ENCODE results near the gene MYO6.
A peak's percentile ranks its signal among the peaks of the same experiment; 100 is the strongest.
"Not testable (repeated sequence)": the region's sequence is repeated elsewhere in the genome, so short reads cannot be mapped to it uniquely, and the experiment has no call there.

The MYO6 gene

DNA sequence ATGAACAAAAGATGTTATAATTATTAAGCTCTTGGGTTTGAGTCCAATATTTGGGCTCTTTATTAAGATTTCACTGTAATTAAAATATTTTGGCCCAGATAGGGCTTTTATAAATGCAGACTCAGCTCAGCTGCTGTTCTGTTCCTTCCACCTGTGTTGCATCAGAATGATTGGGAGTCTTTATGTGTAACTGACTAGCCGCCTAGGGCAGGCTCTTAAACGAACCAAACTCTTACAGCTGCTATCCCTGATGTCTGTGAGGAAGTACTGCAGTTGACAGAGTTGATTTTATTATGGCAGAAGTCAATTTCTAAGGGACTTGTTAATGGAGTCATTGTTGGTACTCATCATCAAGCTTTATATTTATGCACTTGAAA, 144.7 kb downstream of the MYO6 start:
- no peak for DNase-seq

- no peak for DNase-seq
Measured at GRCh38 chr6:75896526-75896925, 147.5 kb downstream of the MYO6 start.

GRCh38 chr6:75900216-75900615, 151.2 kb downstream of the MYO6 start:
- DNase-seq: not testable (repeated sequence)

DNA sequence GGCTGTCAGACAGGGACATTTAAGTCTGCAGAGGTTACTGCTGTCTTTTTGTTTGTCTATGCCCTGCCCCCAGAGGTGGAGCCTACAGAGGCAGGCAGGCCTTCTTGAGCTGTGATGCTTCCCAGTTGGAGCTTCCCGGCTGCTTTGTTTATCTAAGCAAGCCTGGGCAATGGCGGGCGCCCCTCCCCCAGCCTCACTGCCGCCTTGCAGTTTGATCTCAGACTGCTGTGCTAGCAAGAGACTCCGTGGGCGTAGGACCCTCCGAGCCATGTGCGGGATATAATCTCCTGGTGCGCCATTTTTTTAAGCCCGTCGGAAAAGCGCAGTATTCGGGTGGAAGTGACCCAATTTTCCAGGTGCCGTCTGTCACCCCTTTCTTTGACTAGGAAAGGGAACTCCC, 156.1 kb downstream of the MYO6 start:
- DNase-seq: not testable (repeated sequence)

DNA sequence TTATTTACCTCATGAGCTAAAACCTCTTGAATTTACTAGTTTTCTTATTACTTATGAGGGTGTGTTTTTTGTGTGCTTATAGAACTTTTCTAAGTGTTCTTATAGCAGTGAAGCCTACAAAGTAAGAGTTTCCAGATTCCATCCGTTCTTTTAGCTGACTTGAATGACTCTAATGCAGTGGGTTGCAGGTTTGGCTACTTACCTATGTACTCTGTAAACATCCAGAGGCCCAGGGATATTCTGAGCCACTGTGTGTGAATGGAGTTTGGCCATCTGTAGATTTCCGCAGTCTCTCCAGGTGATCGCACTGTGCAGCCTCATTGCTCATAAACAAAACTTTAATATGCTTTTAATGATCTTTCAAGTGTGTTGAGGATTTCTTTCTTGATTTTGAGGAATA, 157.8 kb downstream of the MYO6 start:
- no peak for DNase-seq

DNA sequence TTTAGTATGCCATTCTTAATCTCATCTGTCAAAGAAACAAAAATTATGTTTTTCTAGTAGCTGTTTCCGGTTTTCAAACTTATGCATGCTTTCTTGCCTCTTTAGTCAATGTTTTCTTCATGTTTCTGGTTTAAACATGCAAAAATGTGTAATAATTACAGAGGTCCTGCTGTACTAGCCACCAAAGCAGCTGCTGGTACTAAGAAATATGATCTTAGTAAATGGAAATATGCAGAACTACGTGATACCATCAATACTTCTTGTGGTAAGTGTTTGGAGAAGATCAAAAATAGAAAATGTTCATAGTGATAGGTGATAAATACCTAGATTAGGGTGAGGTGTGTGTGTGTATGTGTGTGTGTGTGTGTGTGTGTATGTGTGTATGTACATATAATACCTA, 158.4 kb downstream of the MYO6 start:
- DNase-seq: no peak

- no peak for DNase-seq
Measured at GRCh38 chr6:75913040-75913439, 164.0 kb downstream of the MYO6 start.

DNA sequence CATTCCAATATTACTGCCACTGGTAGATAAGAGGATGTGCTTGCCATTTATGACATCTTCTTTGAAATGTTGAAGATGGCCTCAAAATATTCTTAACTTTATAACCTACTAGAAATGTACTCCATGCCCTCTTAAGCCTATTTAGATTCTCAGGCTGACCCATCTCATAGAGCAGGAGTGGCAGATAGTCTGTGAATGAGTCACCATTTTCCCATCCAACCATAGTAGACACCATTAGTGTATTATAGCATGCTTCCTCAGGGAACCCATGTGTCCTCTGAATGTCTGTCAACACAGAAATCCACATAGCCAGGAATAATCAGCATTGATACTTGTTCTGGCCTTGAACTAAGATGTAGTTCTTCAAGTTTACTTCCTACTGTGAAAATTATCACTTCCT, 173.2 kb downstream of the MYO6 start:
- no peak for DNase-seq

DNA sequence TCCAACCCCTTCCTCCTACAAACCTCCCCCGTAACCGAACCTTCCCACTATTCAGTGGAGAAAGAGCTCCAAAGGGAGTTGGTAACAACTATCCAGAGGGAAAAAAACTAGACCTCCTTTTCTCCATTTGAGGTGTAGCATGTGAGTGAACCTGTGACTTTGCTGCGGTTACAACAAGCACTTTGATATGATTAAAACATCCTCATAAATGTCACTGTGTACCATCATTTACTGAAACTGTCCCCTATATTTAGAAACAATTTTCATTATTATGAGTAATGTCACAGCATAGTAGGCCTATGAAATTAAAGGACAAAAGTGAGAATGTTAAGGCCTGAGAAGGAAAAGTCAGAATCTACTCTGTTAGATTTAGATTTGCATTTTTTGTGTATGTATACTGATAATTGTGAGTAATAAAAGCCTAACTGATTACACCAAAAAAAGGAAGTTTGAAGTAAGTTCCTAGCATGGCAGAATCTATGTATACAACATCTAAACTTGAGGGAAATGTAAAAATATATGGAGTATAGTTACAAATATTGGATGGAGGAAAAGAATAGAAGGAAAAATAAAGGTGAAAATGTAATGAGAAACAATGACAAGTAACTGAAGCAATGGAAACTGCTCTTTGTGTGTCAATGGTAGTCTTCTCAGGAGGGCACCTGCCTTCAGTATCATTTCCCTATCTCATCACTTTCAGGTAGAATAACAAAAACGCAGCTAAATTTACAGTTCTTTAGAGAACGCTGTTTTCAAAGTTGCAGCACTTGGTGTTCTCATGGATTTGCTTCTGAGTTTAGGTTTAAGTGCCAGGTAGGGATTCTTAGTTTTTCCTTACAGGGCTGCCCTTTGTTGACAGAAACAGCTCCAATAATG, 177.5 kb downstream of the MYO6 start:
- DNase-seq: no peak

DNA sequence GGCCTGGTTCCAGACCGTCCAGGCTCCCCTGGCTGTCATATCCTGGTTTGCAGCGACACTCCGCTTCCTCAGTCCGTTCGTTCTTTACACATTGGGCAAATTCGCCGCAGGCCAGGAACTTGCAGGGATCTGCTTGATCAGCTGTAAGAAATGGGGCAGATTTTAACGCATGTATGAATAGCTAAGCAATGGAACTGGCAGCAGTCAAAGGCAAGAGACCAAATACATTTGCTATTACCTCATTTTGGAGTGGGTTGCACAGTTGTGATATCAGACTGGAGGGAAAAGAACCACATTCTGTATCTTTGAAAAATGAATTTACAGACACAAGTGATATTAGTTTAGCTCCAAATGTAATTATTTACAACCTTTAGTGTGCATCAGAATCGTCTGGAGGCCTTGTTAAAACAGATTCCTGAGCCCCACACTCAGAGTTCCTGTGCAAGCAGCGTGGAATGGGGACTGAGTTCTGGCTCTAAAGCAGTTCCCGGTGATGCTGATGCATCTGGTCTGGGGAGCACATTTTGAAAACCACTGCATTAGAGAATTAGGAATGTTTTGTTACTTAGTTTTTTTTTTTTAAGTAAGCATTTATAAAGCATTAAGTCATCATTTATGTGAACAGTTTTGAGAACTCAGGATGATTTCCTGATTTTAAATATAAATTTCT, 182.1 kb downstream of the MYO6 start:
- DNase-seq: no peak

- no peak for DNase-seq
Measured at GRCh38 chr6:75932067-75932466, 183.0 kb downstream of the MYO6 start.

- no peak for DNase-seq
Measured at GRCh38 chr6:75933387-75933975, 184.4 kb downstream of the MYO6 start.

DNA sequence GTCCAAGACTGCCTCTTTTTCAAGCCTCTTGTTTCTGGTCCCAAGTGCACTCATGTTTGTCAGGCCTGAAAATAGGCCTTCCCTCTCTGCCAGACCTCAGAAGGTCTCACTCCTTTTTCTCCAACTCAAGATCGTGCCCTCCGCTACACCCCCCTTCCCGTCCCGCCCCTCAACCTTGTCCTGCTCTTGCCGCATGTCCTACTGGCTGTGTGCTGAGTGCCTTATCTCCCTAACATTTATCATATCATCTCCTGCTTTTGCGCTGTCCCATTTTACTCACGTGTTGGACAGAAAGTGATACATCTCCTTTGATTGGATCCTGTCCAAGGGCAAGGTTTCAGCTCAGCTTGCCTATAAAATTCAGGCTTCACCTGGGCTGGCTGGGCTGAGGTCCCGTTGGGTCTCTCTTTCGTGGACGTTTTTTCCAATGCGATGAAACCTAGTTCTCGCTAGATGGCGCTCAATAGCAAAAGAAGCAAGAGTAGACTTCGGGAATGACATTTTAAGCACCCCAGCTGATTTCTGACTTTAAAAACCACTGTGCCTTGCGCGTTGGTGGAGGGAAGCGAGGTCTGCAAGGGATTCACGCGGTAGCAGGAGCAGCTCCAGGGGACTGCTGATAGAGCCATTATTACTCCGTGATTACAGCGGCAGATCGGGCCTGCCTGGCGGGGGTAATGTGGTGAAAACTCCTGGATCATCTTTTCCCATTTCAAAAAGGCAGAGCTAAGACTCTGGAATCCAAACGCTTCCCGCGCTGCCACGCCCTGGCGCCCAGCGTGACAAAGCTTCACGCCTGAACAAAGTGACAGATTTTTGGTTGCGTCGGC, 185.8 kb downstream of the MYO6 start:
- peak; percentile 40 for DNase-seq

DNA sequence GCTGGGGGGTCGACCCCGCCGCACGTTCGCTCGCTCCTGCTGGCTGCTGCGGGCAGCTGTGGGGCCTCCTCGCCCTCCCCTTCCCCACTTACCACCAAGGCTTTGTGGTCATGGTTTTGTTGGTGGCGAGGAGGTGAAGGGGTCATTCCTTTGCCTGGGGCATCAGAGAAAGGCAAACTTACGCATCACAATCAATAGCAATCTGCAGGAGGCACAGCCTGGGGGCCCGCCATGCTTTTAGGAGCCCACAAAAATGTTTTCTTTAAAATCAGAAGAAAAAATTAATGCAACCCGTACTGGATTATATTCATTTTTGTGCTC, 186.4 kb downstream of the MYO6 start:
- DNase-seq: no peak

GRCh38 chr6:75936682-75937081, 187.6 kb downstream of the MYO6 start:
- no peak for DNase-seq

DNA sequence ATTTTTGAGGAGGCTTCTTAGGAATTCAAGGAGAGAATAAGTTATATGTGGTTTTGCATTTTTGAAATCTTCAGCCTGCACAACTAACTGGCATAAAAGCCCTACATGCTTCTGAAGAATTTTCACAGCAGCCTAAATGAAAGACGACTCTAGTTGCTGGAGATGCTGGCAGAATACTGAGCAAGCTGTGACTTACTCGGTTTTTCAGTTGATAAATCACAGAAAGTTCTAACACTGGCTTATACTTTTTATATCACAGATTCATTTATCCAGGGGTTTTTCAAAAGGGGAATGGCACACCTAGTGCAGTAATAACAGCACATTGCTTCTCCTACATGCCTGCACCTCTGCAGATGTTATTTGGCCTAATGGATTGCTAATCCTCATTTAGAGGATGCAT, 188.8 kb downstream of the MYO6 start:
- no peak for DNase-seq

- no peak for DNase-seq
Measured at GRCh38 chr6:75940564-75940963, 191.5 kb downstream of the MYO6 start.

DNA sequence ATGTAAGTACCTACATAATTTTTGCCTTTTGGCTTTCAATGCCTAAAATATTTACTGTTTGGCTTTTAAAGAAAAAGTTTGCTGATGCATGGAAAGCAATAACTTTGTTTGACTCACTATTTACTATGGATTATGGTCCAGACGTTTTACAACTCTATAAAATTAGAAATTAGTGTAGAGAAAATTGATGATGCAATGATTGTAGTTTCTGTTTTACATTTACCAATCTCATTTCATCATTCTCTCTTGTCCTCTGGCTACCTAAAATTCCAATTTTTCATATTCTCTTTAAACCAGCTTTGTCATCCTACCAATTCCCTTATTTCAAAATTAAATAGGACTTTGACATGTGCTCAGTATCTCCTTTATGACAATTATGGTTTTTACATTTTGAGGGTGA, 192.5 kb downstream of the MYO6 start:
- no peak for DNase-seq

- no peak for DNase-seq
Measured at GRCh38 chr6:75943381-75943780, 194.3 kb downstream of the MYO6 start.

- DNase-seq: no peak
Measured at GRCh38 chr6:75946146-75946831, 197.2 kb downstream of the MYO6 start.

DNA sequence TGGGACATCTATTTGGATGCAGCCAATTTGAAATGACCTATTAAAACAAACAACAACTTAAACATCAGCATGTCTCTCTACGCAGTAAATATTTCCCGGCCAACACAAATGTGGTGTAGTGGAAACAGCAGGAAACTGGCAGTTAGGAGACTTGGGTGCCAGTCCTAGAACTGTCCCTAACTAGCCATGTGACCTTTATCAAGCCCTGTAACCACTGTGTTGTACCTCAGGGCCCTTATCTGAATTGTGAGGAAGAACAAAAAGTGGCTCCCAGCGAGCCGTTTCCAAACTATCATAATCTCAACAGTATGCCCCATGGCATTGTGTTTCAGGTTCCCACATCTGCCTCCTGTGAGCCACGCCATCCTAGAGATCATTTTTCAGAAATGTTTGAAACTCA, 198.9 kb downstream of the MYO6 start:
- DNase-seq: no peak

DNA sequence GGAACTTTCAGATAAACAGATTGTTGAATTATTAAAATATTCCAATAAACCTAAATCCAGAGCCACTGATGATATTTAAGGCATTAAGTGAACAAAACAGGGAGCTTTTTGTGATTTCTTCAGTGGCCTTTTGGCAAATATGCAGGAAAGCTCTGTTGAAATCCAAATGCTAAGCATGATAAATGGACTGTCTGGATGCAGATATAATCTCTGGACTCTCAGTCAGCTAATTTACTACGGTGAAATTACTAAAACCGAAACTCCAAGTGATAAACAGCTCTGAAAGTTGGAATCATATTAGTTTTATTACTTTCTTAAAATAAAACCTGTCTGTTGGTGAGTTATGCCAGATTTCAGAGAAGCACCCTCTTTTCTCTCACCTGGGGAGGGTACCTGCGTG, 203.1 kb downstream of the MYO6 start:
- no peak for DNase-seq

GRCh38 chr6:75963569-75963968, 214.5 kb downstream of the MYO6 start:
- DNase-seq: no peak
